Measurements from ENCODE around the gene NKX2-1.
"Not testable (repeated sequence)": the region's sequence is repeated elsewhere in the genome, so short reads cannot be mapped to it uniquely, and the experiment has no call there.

NKX2-1 gene

DNA sequence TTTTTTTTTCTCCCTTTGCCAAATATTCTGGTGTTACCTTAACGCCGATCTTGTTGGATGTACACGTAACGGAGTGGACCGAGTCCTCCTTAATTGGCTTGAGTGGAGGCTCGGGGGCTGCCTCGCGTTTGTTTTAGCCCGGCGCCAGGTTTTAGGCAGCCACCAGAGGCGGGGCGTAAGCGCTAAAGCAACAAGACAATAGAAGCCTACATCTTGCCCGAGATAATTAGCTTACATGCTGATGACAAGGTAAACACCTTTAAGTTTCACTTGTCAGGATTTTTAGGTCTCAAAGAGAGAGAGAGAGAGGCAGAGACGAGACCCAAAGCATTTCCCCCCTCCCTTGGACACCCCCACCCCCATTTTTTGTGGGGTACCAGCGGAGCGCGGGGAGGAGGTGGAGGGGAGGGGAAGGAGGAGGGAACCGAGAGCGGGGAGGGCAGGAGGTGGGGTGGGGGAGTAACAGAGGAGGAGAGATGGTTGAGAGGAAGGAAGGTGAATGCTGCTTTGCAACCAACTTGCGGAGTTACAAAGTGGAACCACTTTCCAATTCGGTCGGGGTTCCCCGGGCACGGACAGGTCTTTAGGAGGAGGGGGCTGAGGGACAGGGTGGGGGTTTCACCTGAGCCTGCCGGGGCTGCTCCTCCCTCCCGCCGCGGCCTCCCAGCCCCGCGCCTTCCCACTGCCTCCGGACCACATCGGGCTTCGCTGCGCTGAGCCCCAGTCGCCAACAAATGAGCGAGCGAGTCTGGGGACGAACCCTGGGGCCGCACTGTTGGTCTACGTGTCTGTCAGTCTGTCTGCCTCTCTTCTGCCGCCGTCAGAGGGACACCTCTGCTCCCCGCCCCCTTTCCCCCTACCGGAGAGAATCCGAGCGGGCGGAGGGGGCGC, at the start of gene NKX2-1:
TSS of gene NKX2-1 (minus strand) at position 802 of the 891 bp plus-strand sequence. CDS start at position 699, 103 bp downstream.
- no peak for FAIRE-seq

DNA sequence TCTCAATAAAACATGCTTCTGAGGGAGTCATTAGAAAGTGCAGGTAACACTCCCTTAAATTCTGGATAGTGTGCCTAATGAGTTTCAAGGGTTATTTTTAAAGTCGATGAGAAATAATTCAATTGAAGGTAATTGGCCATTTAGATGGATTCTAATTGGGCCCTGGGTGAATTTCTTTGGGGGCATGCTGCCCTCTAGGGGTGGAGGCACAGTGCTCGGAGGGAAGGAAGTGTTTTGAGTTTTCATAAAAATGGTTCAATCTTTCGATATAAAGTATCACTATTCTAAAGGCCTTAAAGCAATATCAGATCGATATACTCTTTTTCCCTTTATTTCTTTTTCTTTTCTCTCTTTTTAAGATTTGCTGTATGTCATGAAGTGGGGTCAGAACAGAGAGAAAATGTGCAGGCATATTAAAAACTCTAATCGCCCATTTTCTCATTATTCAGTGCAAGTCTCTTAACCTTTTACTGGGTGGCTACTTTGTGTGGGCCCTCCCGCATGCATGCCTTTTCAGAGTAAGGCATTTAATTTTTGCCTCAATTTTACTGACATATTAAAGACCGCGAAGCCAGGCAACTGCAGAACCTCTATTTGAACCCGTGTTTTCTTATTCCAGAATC, 36.9 kb upstream of the NKX2-1 start:
- FAIRE-seq = no peak

DNA sequence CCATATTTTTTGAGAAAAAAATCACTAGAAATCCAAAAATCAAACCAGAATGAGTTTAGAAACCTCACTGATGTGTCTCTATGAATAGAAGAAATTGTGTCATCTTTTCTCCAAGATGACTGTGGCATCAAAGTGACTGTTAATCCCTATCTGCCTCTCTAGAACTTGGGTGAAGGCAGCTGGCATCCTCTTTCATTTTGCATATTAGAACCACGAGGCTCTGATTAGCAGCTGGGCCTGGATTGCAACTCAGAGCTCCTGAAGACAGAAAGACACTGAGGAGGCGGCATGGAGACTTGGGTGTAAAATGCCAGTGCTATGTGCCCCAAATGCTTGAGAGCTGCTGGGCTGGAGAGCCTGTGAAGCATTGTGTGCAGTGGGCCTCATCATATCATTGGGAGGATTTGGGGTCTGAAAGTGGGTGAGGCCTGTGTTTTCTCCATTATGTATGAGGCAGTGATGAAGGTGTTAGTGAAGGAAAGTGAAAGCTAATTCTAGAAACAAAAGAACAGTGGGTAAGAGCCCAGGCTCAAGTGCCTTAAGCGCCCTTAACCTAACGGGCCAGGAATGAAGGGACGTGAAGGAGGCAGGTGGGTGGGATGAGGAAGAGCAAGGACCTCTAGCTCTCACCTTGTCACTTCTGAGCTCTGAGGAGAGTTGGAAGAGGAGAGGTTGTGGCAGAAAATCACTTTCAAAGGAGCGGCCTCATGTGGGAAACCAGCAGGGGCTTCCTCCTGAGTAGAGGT, 36.1 kb upstream of the NKX2-1 start:
- FAIRE-seq = no peak

DNA sequence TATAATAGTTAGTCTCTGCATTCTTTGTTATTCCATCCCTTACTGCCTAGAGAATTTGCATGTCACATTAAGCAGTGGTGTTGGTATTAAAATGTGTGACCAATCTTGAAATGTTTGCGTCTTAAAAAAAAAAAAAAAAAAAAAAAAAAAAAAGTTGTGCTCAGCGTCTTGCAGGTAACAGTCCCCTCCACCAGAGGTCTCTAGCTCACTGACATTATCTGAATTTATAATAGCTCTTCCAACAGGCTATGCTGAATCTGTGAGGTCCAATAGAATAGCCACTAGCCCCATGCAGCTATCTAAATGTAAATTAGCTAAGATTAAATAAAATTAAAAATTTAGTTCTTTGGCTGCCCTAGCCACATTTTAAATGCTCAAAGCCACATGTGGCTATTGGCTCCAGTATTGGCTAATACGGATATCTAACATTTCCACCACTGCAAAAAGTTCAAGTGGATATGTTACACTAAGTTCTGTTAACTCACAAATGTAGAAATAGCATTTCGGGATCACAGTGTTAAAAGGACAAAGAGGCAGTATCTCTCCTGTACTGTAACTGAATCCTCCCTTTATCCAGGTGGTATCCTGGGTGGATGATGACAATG, 33.7 kb upstream of the NKX2-1 start:
- peak; percentile 100 for FAIRE-seq

DNA sequence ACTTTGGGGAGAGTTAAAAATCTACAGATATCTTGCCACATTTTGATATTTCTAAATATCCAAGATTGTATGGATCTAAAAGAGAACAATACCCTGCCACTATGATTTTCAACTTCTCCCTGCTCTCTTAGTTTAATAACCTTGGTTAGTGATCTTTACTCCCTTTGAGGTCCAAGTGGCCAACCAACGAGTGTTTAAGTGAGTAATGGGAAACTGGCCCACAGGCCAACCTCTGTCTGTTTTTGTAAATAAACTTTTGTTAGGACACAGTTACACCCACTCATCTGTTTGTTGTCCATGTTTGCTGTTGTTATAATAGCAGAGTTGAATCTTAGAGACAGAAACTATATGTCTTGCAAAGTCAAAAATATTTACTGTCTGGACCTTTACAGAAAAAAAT, 30.9 kb upstream of the NKX2-1 start:
- FAIRE-seq = no peak

DNA sequence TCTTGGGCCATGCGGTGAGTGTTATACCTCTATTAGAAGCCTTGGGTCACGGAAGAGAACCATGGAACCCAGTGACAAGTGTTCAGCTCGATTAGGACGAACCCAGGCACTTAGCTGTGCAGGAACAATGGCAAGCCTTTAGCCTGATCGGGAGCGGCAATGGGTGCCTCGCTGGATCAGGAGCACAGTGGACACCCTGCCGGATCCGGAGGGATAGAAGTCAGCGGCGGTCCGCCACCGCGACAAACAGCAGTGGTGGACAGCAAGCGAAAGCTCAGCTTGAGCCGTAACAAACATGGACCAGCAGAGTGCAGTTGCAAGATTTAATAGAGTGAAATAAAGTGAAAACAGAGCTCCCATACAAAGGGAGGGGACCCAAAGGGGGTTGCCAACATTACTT, 24.2 kb upstream of the NKX2-1 start:
- not testable (repeated sequence) for FAIRE-seq

DNA sequence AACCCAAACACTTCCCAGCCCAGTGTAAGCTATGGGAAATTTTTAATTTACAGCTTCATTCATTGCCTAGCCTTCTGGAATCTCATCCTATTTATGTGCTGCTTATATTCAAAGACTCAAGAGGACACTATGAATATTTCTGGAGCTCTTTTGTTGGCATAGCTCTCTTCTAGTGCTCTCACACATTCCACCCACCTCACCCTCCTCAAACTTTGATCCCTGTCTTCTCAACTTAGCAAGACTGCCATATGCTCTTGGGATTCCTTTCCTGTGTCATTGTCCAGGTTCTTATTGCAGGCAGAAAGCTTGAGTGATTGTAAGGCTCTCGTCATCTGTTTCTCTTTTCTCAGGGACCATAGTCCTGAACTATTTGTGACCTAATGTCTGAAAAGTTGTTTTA, 18.0 kb upstream of the NKX2-1 start:
- no peak for FAIRE-seq

DNA sequence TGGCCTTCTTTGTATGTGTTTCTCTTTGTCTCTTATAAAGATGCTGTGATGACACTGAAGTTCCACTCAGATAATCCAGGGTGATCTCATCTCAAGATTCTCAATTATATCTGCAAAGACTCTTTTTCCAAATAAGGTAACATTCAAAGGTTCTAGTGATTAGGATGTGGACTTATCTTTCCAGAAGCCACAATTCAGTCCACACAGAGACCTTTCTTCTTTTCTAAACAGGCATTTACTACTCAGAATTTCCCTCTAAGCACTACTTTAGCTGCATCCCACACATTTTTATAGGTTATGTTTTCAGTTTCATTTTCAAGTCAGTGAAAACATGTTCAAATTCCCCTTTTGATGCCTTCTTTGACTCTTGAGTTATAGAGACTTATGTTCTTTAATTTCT, 9.0 kb upstream of the NKX2-1 start:
- FAIRE-seq = no peak

DNA sequence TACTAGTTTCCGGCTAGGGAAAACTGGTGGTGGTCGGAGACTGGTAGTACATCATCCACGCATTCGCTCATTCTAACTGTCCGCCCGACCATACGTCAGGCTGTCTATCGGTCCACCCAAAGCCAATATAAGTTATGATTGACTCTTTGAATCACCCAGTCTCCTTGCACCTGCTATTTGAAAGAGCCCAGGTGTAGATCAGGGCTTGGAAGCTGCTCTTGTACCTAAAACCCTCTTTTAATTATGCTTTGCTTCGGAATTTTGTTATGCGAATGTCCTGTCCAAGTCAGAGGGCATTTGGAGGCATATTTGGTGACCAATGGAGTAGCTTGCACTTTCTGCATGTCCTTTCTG, 5.7 kb upstream of the NKX2-1 start:
- FAIRE-seq = no peak

DNA sequence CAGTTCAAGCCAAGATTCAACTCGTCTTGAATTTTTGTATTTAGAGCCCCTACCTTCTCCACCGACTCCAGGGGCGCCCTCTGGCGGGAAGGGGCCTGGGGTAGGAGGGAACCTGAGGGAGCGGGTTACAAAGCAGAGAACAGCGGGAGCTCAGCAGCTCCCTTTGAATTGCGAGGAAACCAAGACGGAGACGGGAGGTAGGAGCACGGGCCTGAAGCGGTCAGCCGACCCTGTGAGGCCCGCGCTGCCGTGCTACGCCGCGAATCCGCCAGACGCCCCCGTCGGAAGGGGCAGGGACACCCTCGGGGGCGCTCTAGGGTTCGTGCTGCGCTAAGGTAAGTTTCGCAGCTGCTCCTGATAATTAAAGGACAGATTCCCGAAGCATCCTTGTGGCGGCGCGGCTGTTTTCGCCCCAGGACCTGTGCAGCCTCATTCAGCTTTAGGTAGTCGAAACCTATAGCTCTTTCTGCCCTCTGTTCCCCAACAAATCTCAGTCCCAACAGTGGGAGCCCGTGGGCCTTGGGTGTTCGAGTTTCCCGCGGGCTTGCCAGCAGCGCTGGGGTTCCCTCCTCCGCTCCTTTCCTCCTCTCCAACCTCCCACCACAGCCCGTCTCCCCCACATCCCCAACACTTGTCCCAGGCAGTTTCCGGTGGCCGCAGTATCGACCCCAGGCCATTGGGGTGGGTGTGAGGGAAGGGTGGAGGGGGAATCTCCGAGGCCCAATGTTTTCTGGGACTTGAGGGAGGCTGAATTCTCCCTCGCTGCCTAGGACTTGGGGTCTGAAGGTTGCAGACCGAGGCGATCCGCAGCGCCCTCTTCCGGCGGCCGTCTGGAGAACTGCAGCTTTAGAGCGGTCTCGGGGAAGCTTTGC, 5.1 kb upstream of the NKX2-1 start:
- no peak for FAIRE-seq

DNA sequence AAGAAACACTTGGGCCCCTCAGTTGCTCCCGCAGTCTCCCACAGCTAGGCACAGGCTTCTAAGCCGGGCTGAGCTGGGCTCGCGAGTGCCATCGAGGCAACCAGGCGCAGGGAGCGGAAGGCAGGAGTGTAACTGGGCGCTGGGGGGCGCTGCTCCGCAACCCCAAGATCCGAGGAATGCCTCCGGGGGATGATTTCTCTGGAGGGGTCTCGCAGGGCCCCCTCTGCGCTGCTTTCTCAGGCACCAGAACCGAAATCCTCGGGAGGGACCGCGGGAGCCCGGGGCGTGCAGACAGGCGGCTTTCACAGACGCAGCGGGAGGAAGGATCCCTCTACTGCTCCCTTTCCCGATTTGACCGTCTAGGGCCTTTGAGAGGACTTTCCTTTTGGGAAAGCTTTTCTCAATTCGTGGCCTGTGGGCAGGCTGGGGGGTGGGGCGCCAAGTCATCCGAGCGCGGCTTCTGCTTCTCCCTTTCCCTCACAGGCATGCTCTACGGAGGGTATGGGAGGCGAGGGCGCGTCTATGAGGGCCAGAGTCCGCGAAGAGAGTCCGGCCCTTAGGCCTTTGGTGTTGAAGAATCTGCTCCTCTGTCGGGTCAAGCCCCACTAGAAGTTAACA, 4.3 kb upstream of the NKX2-1 start:
- FAIRE-seq = no peak

DNA sequence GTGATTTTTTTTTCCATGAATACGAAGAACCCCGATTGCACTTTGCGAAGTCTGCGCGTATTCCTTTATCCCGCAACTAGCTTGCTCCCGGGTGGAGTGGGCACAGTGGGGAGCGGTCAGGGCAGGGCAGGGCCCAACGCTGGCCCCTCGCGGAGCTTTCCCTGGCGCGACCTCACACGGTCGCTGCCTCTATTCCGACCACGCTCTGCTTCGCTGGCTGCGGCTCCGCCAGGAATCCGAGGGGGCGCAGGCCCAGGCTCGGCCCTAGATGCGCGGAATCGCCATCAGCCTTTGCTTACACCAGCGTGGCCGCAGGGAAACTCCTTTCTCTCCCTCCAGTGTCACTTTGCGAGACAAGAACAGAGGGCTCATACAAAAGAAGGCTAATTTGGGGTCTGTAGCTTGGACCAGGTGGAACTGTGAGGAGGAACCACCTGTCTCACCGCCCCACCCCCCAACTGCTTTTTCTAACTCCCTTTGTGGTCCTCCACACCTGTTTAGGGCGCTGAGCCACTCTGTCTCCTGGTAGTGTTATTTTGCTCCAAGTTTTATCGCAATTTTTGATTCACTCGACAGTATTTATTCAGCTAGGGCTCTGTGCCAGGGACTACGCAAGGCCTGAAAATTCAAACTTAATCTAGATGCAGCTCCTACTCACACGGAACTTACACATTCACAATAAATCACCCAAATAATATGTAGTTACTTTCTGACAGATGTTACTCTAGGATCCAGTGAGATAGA, 3.1 kb upstream of the NKX2-1 start:
- no peak for FAIRE-seq

DNA sequence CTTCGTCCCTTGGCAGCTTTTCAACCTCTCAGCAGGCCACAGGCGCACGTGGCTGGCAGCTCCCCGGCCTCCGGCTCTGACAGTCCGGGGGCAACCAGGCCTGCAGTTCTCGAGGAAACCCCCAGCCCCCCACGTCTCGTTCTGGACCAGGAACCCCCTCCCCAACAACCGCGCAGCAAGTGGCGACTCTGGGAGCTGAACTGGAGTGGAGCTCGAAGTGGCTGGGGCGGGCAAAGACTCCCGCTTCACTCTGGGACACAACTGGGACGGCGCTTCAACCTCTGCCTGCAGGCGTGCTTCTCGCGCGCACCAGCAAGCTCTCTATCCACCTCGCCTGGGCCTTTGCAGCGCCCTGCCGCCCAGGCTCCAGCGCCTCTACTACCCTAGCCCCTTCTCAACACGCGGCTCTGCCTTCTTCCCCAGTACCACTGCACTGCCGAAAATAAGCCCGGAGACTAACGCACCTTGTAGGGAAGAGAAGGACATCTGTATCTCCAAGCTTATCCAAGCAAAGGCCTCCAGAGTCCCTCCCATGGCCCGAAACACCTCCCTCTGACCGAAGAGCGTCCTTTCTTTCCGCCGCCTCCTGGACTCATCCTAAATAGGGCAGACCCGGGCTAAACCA, 2.4 kb upstream of the NKX2-1 start:
- no peak for FAIRE-seq

DNA sequence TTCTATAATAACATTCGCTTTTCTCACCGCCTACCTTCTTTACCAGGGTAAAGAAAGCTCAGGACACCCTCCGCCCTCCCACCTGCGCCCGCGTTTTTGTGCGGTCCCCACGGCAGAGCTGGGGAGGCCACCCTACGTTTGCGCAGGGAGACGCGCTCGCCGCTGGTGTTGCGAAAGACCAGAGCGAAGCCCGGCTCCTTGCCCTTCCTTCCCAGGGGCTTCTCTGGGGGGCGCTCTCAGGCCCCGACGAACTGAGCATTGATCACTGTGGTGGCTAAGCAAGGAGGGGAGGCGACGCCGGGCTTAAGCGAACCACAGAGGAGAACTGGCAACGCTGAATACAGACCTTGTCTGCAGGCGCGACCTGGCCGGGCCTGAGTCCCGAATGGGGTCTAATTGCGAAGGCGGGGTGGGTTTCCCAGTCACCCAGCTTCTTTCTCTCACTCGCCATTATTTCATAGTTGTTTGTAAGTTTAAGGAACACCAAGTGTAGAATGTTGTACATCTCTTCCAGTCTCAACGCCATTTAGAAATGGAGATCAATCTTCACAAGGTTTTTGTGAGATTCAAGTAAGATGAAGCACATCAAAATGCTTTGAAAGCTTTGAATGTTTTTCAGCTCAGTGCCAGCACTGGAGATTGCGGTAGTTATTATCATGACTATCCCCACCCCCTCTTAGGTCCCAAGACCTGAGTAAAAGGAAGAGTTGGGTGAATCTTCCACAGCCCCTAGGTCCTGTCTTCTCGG, 1.7 kb upstream of the NKX2-1 start:
- no peak for FAIRE-seq

DNA sequence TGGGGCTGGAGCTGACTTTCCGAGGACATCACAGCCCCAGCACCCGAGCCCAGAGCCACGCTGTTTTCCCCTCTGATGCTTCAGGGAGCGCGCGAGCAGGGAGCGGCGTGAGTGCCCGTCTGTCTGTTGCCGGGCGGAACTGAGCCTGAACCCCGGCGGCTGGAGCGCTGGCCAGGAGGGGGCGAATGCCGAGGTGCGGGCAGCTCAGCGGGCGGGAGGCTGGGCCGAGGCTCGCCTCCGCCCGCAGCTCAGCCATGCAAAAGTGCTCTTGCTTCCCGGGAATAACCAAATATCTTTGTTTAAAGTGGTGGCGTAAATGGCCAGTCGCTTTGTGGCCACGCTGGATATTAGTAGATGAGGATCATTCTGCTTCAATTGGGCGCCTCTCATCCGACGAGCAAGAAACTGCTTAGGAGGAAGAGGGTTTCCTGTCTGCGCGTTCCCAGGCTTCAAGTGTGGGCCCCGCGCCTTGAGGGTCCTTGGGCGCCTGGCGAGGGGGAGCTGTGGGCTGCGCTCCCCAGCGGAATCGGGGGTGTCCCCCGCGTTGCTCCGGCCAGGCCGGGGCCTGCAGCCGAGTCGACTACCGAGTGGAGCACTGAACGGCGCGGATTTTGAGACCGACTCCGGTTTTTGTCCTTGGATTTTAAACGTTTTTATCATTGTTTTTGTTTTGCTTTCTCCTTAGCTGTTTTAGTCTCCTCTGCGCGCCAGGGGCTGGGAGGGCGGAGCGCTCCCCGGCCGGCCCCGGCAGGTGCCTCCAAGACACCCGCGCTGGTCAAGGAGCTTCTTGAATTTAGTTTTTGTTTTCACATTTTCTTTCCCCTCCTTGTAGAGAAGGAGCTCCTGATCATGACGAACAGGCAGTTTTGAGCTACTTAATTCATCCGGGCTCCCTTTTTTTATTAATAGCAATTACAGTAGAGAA, 831 bp upstream of the NKX2-1 start:
- no peak for FAIRE-seq

DNA sequence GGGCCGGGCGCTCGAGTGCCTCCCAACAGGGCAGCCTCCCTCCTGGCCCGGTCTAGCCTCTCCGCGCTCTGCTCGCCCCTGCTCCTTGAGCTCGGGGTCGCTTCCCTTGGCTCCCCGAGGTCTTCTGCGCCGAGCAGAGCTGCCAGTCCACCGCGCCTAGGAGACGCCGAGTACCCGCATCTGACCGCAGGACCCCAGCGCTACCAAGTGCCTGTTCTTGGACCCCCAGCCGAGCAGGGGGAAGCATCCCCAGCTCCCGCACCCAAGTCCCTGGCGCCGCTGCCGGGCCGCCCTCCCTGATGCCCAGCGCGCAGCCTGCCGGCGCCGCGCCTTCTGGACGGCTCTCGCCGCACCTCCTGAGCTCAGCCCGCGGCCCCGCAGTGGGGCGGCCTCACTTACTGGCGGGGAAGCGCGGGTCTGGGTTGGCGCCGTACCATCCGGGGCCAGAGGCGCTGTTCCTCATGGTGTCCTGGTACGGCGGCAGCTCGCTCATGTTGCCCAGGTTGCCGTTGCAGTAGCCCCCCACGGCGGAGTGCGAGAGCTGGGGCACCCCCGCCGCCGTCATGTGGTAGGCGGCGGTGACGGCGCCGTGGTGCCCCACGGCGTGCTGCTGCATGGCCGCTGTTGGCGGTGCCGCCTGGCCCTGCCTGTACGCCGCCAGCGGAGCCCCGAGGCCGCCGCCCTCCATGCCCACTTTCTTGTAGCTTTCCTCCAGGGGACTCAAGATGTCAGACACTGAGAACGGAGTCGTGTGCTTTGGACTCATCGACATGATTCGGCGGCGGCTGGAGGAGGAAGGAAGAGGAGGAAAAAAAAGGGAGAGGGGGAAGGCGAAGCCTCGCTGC, 1.2 kb downstream of the NKX2-1 start:
- FAIRE-seq = no peak

DNA sequence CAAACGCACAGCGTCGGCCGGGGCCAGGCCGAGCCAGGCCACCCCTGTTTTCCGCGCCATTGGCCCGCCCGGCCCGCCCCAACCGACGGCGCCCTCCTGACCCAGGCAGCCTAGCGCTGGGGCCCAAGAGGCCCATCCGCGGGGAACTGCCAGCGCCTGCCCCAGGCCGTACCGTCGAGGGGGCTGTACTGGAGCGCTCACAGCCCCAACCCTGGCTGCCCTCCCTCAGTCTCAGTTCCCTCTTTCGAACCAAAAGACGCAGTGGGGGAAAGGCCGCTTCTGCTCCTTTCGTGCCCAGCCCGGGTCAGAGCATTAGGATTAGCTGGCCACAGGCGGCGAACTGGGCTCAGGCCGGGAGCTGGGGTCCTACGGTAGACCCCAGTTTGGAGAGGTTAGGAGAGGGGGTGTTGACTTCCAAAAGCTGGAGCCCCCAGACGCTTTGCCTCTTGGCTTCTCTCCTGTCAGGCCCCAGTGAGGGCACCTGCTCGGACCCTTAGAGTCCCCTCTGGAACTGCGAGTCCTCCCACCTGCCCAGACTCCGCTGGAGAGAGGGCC, 1.9 kb downstream of the NKX2-1 start:
- no peak for FAIRE-seq

Data from islet of Langerhans (tissue), 1 donor.